Measurements from ENCODE around the gene GPT2. TPM values are rescaled to one million over a fixed set of nuclear protein-coding genes. Genes with fewer than 3 reads are reported as not detected.
A peak's percentile ranks its signal among the peaks of the same experiment; 100 is the strongest.

GPT2 gene
- total RNA-seq, 1 experiment from 2014 or later, result 68.9 TPM

GRCh38 chr16:46970089-46970488 lies 85.9 kb downstream of the GPT2 start:
- TSS peak; percentile 1 for BruUV-seq (replicated peaks)
- Mint-ChIP-seq H3K4me1 (ENCODE audit: low read depth, unreplicated experiment) (peaks cover 33% of the 10 kb centered on the region), H3K27ac (ENCODE audit: unreplicated experiment) (no peak overlapping the region), H3K4me3 (ENCODE audit: low read depth, unreplicated experiment) (no peak overlapping the region), H3K9me3 (ENCODE audit: low read depth, unreplicated experiment) (no peaks in the 10 kb centered on the region), H3K27me3 (ENCODE audit: unreplicated experiment) (no peaks in the 10 kb centered on the region), H3K36me3 (ENCODE audit: insufficient read depth, unreplicated experiment) (peaks cover 80% of the 10 kb centered on the region)
- CTCF ChIA-PET, result no interaction called here
- TF ChIP-seq CTCF (IDR thresholded peaks at IDR 0.05; ENCODE audit: unreplicated experiment), result no peak
- DNase-seq, result no peak
- intact Hi-C loops (cut with micrococcal nuclease; ENCODE audit: unreplicated experiment), result no loop called here

- BruUV-seq (replicated peaks), result no TSS peak
- Mint-ChIP-seq H3K27ac (ENCODE audit: unreplicated experiment) (no peak overlapping the region), H3K27me3 (ENCODE audit: unreplicated experiment) (no peaks in the 10 kb centered on the region), H3K4me3 (ENCODE audit: low read depth, unreplicated experiment) (no peak overlapping the region), H3K9me3 (ENCODE audit: low read depth, unreplicated experiment) (no peaks in the 10 kb centered on the region), H3K36me3 (ENCODE audit: insufficient read depth, unreplicated experiment) (peaks cover 69% of the 10 kb centered on the region), H3K4me1 (ENCODE audit: low read depth, unreplicated experiment) (peaks cover 41% of the 10 kb centered on the region)
- intact Hi-C loops (cut with micrococcal nuclease; ENCODE audit: unreplicated experiment), result no loop called here
- CTCF ChIA-PET, result interaction anchor here (0.6 kb wide), 2 partner anchors 95 to 1134 kb away, joined by 3 read pairs; no protein-coding TSS in a partner anchor
- DNase-seq, result no peak
- TF ChIP-seq CTCF (IDR thresholded peaks at IDR 0.05; ENCODE audit: unreplicated experiment), result no peak
These were observed 87.1 kb downstream of the GPT2 start for GRCh38 chr16:46971271-46971670.

GRCh38 chr16:46972429-46973206 lies 88.5 kb downstream of the GPT2 start:
- DNase-seq, result peak; percentile 57

More at GRCh38 chr16:46972429-46973206, 88.5 kb downstream of the GPT2 start:
- intact Hi-C loops (cut with micrococcal nuclease; ENCODE audit: unreplicated experiment), result loop anchor here (2.0 kb wide), 1 partner anchor 46 kb away; no protein-coding TSS in a partner anchor
- no peak for TF ChIP-seq CTCF (IDR thresholded peaks at IDR 0.05; ENCODE audit: unreplicated experiment)
- no peaks in the 10 kb centered on the region for H3K27me3 Mint-ChIP-seq (ENCODE audit: unreplicated experiment)
- H3K4me3 Mint-ChIP-seq (ENCODE audit: low read depth, unreplicated experiment), result peak overlapping the region; percentile 74
- TSS peak; percentile 42 for BruUV-seq (replicated peaks)
- CTCF ChIA-PET, result interaction anchor here (0.5 to 1.5 kb wide), 4 partner anchors 11 to 102 kb away, joined by 3 to 5 read pairs (median 4); no protein-coding TSS in a partner anchor
- H3K36me3 Mint-ChIP-seq (ENCODE audit: insufficient read depth, unreplicated experiment), result peaks cover 57% of the 10 kb centered on the region
- peak overlapping the region; percentile 93 for H3K27ac Mint-ChIP-seq (ENCODE audit: unreplicated experiment)
- no peaks in the 10 kb centered on the region for H3K9me3 Mint-ChIP-seq (ENCODE audit: low read depth, unreplicated experiment)
- peaks cover 50% of the 10 kb centered on the region for H3K4me1 Mint-ChIP-seq (ENCODE audit: low read depth, unreplicated experiment)
